Fibroblast of skin of abdomen (primary cell): ENCODE measurements around the gene ARL10. TPM values are rescaled to one million over a fixed set of nuclear protein-coding genes. Genes with fewer than 3 reads are reported as not detected.
A peak's percentile ranks its signal among the peaks of the same experiment; 100 is the strongest.

Source experiments
- DNase-seq: peaks from one replicate; pipeline ENCODE4 v3.0.0-alpha.2; 2013
- polyA plus RNA-seq, 2 experiments: library from polyadenylated mRNA; unstranded; fragments of 120-200 nt; gene quantifications; one replicate each; pipeline ENCODE4 v1.2.1, GENCODE V29; 2013; ENCODE audit not compliant: insufficient read length in 2 of 2

Gene ARL10, protein sequence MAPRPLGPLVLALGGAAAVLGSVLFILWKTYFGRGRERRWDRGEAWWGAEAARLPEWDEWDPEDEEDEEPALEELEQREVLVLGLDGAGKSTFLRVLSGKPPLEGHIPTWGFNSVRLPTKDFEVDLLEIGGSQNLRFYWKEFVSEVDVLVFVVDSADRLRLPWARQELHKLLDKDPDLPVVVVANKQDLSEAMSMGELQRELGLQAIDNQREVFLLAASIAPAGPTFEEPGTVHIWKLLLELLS
- polyA plus RNA-seq (2013, experiment 1 of 2; ENCODE audit: insufficient read length), result 10.9 TPM
- polyA plus RNA-seq (2013, experiment 2 of 2; ENCODE audit: insufficient read length), result 9.9 TPM

GRCh38 chr5:176365351-176366231 lies at the start of gene ARL10:
TSS of gene ARL10 (plus strand) at chr5:176365487. CDS start at chr5:176365564, 77 bp downstream.
- DNase-seq, result peak; percentile 78

GRCh38 chr5:176317534-176318374 lies 47.5 kb upstream of the ARL10 start:
- DNase-seq, result no peak

DNA sequence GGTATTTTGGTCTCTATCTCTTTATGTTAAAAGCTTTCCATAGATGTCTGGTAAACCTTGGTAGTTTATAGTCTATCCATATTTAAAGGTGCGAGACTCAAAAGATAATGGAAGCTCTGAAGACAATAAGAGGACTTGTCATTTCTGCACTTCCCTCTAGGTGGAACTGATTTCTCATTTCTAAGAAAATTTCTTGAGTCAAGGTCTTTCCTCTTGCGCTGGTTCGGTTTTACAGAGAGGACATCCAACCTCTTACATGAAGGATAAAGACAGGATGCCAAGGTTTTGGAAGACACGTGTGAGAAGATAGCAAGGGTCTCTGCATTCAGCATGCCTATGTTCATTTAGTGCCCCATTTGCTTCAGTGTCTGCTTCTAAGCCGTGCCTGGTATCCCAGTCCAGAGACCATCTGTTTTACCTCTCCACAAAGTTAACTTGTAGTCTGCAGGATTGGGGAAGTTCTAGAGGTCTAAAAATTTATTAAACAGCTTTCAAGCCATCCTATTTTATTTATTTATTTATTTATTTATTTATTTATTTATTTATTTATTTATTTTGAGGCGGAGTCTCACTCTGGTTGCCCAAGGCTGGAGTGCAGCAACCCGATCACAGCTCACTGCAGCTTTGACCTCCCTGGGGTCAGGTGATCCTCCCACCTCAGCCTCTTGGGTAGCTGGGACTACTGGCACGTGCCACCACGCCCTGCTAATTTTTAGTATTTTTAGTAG lies 45.3 kb upstream of the ARL10 start:
- DNase-seq, result no peak

DNA sequence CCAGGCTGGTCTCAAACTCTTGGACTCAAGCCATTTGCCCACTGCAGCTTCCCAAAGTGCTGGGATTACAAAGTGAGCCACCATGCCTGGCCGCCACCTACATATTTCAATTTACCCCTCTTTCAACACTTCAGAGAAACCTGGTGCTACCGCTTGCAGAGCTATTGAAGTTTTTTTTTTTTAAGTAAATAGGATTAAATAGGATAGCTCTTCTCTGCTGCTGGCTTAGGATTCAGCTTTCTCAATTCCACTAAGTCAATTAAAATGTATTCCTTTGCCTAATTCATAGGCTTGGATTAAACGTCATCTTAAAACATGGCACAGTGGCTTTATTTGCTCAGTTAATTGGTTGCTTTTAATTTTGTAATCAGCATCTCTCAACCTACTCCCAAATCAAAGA lies 44.7 kb upstream of the ARL10 start:
- DNase-seq, result no peak

- DNase-seq, result no peak
Measured at GRCh38 chr5:176334031-176334770, 31.1 kb upstream of the ARL10 start.

DNA sequence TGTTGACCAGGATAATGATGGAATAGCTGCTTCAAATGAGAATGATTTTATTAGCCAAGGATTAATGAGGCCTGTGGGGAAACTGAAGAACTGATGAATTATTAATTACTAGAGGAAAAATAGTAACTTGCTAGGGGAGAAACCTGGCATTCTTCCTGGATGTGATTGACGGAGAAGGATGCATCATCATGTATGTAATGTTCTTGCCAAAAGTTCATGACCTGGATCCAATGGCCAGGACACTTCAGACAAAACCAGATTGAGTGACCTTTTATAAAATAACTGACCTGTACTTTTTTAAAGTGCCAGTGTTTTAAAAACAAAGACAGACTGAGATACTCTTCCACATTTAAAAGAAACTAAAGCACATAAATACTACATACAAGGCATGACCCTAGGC lies 27.4 kb upstream of the ARL10 start:
- no peak for DNase-seq

DNA sequence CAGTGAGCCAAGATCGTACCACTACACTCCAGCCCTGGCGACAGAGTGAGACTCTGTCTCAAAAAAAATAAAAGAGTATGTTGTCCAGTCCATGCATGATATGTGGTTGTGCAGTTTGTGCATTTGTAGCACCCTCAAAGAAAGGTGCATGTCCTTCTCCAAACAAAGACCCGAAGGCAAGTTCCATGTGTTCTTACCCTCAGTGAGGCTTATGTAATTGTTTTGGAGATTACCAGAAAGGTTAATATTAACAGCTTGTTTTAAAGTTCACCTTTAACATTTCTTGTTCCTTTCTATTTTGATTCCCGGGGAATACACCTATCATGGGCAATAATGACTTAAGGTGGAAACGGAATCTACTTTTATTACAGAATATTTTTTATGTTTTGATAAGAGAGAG lies 26.0 kb upstream of the ARL10 start:
- DNase-seq, result no peak

- DNase-seq, result no peak
Measured at GRCh38 chr5:176341325-176342157, 23.7 kb upstream of the ARL10 start.

DNA sequence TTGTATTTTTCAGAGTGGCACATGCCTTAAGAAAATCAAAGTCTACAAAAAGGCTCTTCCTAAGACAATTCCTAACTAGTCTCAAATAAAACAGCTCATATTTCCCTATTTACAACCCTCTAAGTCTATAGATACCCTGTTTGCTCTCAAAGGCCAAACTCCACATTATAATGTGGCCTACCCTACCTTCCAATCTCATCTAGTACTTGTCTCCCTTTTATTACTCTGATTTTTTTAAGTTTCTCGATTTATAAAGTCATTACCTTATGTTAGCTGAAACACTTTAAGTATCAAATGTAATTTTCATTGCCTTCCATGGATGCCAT lies 23.2 kb upstream of the ARL10 start:
- DNase-seq, result no peak

GRCh38 chr5:176342766-176343458 lies 22.4 kb upstream of the ARL10 start:
- DNase-seq, result no peak

GRCh38 chr5:176350416-176350815 lies 14.9 kb upstream of the ARL10 start:
- no peak for DNase-seq

DNA sequence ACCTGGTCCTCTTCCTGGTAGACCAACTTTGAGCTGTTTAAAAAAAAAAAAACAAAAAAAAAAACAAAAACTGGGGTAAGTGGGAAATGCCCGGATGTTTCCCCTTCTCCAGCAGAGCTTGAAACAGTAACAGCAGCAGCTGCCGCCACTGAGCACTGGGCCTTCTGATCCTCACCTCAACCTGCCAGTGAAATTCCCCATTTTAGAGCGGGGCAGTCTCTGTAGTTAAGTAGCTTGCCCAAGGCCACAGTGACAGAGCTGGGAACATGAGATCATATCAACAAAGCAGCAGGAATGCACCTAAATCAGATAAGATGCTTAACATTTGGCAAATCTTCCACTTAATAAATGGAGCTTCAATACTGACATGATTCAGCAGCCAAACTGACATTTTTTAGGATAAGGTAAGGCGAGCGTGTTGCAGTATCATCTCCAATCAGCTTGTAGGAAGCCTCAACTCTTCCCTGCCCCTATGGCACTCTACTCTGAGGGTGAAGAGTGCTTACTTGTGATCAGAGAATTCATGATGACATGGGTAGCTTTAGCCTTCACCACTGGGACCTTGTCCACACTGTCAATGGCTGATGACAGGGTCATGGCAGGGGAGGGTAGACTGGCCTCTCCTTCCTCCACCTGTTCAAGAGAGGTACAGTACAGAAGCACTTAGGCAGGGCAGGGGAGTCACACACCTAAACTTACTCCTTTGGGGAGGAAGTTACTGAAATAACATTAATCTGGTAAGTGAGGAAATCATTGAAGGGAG lies 13.0 kb upstream of the ARL10 start:
- no peak for DNase-seq

- DNase-seq, result no peak
Measured at GRCh38 chr5:176353533-176353932, 11.8 kb upstream of the ARL10 start.

GRCh38 chr5:176355400-176356178 lies 9.7 kb upstream of the ARL10 start:
- DNase-seq, result no peak

- DNase-seq, result no peak
Measured at GRCh38 chr5:176356179-176356566, 9.1 kb upstream of the ARL10 start.

- DNase-seq, result no peak
Measured at GRCh38 chr5:176359658-176360057, 5.6 kb upstream of the ARL10 start.

GRCh38 chr5:176360894-176361436 lies 4.3 kb upstream of the ARL10 start:
- DNase-seq, result no peak
